ENCODE results near the gene UNC5C. TPM values are rescaled to one million over a fixed set of nuclear protein-coding genes. Genes with fewer than 3 reads are reported as not detected.

The UNC5C gene
- total and polyA plus RNA-seq, 4 donors = 0.27 to 1.2 (median 0.78) TPM

GRCh38 chr4:95409127-95409526 is 139.6 kb downstream of the UNC5C start:
- no peaks in the 10 kb centered on the region for H3K4me1 ChIP-seq (ENCODE audit: control insufficient read depth in 4 of 4, insufficient read depth in 4 of 4, low read length in 3 of 4)
- no peaks in the 10 kb centered on the region for H3K27me3 ChIP-seq (ENCODE audit: control insufficient read depth in 4 of 4, insufficient read depth in 4 of 4, low read length in 3 of 4)
- DNase-seq (ENCODE audit: low spot score) = no peak
- no peaks in the 10 kb centered on the region for H3K36me3 ChIP-seq (ENCODE audit: control insufficient read depth in 4 of 4, insufficient read depth in 3 of 4, low read depth in 1 of 4, low read length in 3 of 4)
- TF ChIP-seq ZBTB33 (IDR thresholded peaks at IDR 0.05) = no peak
- TF ChIP-seq TAF1 (conservative IDR thresholded peaks at IDR 0.05) = no peak
- no peak for TF ChIP-seq RAD21 (IDR thresholded peaks at IDR 0.05)
- no peak for TF ChIP-seq RXRA (IDR thresholded peaks at IDR 0.05)
- no peak for TF ChIP-seq JUND (IDR thresholded peaks at IDR 0.05)
- TF ChIP-seq HNF4G (IDR thresholded peaks at IDR 0.05) = no peak
- no peak for TF ChIP-seq HNF4A (conservative IDR thresholded peaks at IDR 0.05)
- no peak for TF ChIP-seq GABPA (IDR thresholded peaks at IDR 0.05 in 1 of 2, conservative IDR thresholded peaks at IDR 0.05 in 1 of 2)
- no peak for TF ChIP-seq NR2F2 (IDR thresholded peaks at IDR 0.05)
- no peak for TF ChIP-seq EGR1 (IDR thresholded peaks at IDR 0.05; ENCODE audit: low read depth in 2 of 2)
- no peak overlapping the region for H3K4me3 ChIP-seq (ENCODE audit: low read depth in 1 of 3, low read length in 3 of 3)
- no peak overlapping the region for H3K9ac ChIP-seq (ENCODE audit: low read depth in 1 of 2, low read length in 2 of 2)
- no peak overlapping the region for H3K27ac ChIP-seq (ENCODE audit: low read depth in 1 of 2, low read length in 2 of 2)
- H3K9me3 ChIP-seq (ENCODE audit: control insufficient read depth in 4 of 4, low read length in 3 of 4) = no peaks in the 10 kb centered on the region

DNA sequence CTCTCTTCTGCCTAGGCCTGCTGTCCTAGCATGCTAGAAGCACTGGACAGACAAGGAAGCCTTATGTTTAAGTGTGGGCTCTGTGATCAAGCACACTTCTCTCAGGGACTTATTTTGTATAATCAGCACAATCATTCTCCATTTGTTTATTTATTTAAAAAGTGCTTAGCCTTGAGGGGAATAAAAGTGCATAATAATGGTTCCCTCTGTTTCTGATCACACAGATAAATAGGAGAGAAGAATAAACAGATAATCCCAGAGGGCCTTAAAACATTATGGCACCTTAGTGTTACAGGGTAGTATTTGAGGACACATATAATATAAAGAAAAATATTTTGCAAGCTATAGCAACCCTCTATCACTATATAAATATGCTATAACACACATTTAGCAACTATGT is 146.5 kb downstream of the UNC5C start:
- Histone ChIP-seq H3K4me1 (ENCODE audit: control insufficient read depth in 4 of 4, insufficient read depth in 4 of 4, low read length in 3 of 4) (no peaks in the 10 kb centered on the region), H3K36me3 (ENCODE audit: control insufficient read depth in 4 of 4, insufficient read depth in 3 of 4, low read depth in 1 of 4, low read length in 3 of 4) (no peaks in the 10 kb centered on the region), H3K9ac (ENCODE audit: low read depth in 1 of 2, low read length in 2 of 2) (no peak overlapping the region), H3K27ac (ENCODE audit: low read depth in 1 of 2, low read length in 2 of 2) (no peak overlapping the region), H3K27me3 (ENCODE audit: control insufficient read depth in 4 of 4, insufficient read depth in 4 of 4, low read length in 3 of 4) (no peaks in the 10 kb centered on the region), H3K9me3 (ENCODE audit: control insufficient read depth in 4 of 4, low read length in 3 of 4) (no peaks in the 10 kb centered on the region), H3K4me3 (ENCODE audit: low read depth in 1 of 3, low read length in 3 of 3) (no peak overlapping the region)
- no peak for DNase-seq (ENCODE audit: low spot score)
- TF ChIP-seq FOXA2 (IDR thresholded peaks at IDR 0.05) (no peak), NR2F2 (IDR thresholded peaks at IDR 0.05) (no peak), GABPA (IDR thresholded peaks at IDR 0.05 in 1 of 2, conservative IDR thresholded peaks at IDR 0.05 in 1 of 2) (no peak), EGR1 (IDR thresholded peaks at IDR 0.05; ENCODE audit: low read depth in 2 of 2) (no peak), RXRA (IDR thresholded peaks at IDR 0.05) (no peak), HNF4A (conservative IDR thresholded peaks at IDR 0.05) (no peak), HNF4G (IDR thresholded peaks at IDR 0.05) (no peak), ATF3 (IDR thresholded peaks at IDR 0.05) (no peak), JUND (IDR thresholded peaks at IDR 0.05) (no peak), MAX (IDR thresholded peaks at IDR 0.05) (no peak), SP1 (IDR thresholded peaks at IDR 0.05) (no peak), ZBTB33 (IDR thresholded peaks at IDR 0.05) (no peak), FOXA1 (IDR thresholded peaks at IDR 0.05) (no peak), TAF1 (conservative IDR thresholded peaks at IDR 0.05) (no peak), RAD21 (IDR thresholded peaks at IDR 0.05) (no peak), YY1 (IDR thresholded peaks at IDR 0.05) (no peak)
- TF ChIP-seq, protein P1, sequence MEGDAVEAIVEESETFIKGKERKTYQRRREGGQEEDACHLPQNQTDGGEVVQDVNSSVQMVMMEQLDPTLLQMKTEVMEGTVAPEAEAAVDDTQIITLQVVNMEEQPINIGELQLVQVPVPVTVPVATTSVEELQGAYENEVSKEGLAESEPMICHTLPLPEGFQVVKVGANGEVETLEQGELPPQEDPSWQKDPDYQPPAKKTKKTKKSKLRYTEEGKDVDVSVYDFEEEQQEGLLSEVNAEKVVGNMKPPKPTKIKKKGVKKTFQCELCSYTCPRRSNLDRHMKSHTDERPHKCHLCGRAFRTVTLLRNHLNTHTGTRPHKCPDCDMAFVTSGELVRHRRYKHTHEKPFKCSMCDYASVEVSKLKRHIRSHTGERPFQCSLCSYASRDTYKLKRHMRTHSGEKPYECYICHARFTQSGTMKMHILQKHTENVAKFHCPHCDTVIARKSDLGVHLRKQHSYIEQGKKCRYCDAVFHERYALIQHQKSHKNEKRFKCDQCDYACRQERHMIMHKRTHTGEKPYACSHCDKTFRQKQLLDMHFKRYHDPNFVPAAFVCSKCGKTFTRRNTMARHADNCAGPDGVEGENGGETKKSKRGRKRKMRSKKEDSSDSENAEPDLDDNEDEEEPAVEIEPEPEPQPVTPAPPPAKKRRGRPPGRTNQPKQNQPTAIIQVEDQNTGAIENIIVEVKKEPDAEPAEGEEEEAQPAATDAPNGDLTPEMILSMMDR (IDR thresholded peaks at IDR 0.05; ENCODE audit: low read depth, low read length, missing input control) = no peak
- TF ChIP-seq, protein P2, sequence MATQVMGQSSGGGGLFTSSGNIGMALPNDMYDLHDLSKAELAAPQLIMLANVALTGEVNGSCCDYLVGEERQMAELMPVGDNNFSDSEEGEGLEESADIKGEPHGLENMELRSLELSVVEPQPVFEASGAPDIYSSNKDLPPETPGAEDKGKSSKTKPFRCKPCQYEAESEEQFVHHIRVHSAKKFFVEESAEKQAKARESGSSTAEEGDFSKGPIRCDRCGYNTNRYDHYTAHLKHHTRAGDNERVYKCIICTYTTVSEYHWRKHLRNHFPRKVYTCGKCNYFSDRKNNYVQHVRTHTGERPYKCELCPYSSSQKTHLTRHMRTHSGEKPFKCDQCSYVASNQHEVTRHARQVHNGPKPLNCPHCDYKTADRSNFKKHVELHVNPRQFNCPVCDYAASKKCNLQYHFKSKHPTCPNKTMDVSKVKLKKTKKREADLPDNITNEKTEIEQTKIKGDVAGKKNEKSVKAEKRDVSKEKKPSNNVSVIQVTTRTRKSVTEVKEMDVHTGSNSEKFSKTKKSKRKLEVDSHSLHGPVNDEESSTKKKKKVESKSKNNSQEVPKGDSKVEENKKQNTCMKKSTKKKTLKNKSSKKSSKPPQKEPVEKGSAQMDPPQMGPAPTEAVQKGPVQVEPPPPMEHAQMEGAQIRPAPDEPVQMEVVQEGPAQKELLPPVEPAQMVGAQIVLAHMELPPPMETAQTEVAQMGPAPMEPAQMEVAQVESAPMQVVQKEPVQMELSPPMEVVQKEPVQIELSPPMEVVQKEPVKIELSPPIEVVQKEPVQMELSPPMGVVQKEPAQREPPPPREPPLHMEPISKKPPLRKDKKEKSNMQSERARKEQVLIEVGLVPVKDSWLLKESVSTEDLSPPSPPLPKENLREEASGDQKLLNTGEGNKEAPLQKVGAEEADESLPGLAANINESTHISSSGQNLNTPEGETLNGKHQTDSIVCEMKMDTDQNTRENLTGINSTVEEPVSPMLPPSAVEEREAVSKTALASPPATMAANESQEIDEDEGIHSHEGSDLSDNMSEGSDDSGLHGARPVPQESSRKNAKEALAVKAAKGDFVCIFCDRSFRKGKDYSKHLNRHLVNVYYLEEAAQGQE (IDR thresholded peaks at IDR 0.05) = no peak
